AG04450 (cell line): ENCODE measurements around the gene NBDY. TPM values are rescaled to one million over a fixed set of nuclear protein-coding genes. Genes with fewer than 3 reads are reported as not detected.

Experiments
- CTCF ChIA-PET: fragments of 300-600, 350-600 bp; formaldehyde crosslinking; extraction: SDS; loops from one replicate; lab custom pipeline; 2022; ENCODE audit warnings: antibody characterized with exemption, inconsistent platforms; lab: Charles Lee
- POLR2A ChIA-PET: fragments of 350-600 bp; formaldehyde crosslinking; extraction: SDS; loops from one replicate; lab custom pipeline; 2021; ENCODE audit warnings: antibody characterized with exemption, inconsistent platforms; lab: Yijun Ruan, JAX
- DNase-seq: peaks from one replicate; pipeline ENCODE4 v3.0.0-alpha.2; 2011; ENCODE audit warnings: low read depth, low spot score
- H3K27ac ChIP-seq: one replicate; pipeline ENCODE4 v1.5.1; 2012; ENCODE audit warnings: low read depth, low read length, control low read depth
- H3K27me3 ChIP-seq: one replicate; pipeline ENCODE4 v1.6.0; 2012; ENCODE audit warnings: low read length; ENCODE audit not compliant: control insufficient read depth, insufficient read depth
- H3K4me3 ChIP-seq: 2 replicates; pipeline ENCODE4 v1.5.1; 2011; ENCODE audit warnings: mild to moderate bottlenecking, low read depth, low read length, control low read depth
- H3K9me3 ChIP-seq: 2 replicates; pipeline ENCODE4 v1.5.1; 2012; ENCODE audit warnings: low read length; ENCODE audit not compliant: control insufficient read depth, insufficient read depth
- polyA plus RNA-seq: library from polyadenylated mRNA; depleted of rRNA; stranded (reverse); fragments of >200 nt; gene quantifications from 2 replicates; pipeline ENCODE4 v1.2.3, GENCODE V29; 2011
- TF ChIP-seq, protein P1 (sequence below): IDR thresholded peaks from 2 replicates; pipeline ENCODE4 v1.5.1; 2011; ENCODE audit warnings: low read depth, low read length, control low read depth, inconsistent platforms

Gene NBDY
- polyA plus RNA-seq, 1 experiment, result 51.7 TPM

DNA sequence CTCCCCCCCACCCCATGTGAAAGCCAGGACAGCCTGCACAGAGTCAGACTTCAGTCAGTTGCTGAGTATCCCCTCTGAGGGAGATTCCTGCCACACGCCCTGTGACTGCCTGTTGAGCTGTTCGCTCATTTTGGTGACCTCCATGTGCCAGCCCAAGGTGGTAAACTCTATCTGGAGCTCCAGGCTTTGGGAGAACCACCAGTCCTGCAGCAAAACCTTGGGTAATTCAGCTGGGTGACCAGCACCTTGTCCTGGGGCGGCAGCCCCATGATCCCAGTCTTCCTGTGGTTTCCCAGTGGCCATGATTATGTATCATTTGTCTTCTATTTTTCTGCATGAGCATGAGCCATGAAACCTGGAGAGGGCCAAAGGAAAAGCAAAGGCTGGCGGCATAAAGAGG is 73.4 kb downstream of the NBDY start:
- DNase-seq, result no peak
- no peaks in the 10 kb centered on the region for H3K27me3 ChIP-seq
- H3K9me3 ChIP-seq, result no peaks in the 10 kb centered on the region
- H3K4me3 ChIP-seq, result no peak overlapping the region
- CTCF ChIA-PET, result interaction anchor here (0.9 to 1.0 kb wide), 2 partner anchors 9 to 176 kb away, joined by 4 to 5 read pairs; no protein-coding TSS in a partner anchor
- H3K27ac ChIP-seq, result no peak overlapping the region
- POLR2A ChIA-PET, result no interaction called here
- TF ChIP-seq, protein P1, sequence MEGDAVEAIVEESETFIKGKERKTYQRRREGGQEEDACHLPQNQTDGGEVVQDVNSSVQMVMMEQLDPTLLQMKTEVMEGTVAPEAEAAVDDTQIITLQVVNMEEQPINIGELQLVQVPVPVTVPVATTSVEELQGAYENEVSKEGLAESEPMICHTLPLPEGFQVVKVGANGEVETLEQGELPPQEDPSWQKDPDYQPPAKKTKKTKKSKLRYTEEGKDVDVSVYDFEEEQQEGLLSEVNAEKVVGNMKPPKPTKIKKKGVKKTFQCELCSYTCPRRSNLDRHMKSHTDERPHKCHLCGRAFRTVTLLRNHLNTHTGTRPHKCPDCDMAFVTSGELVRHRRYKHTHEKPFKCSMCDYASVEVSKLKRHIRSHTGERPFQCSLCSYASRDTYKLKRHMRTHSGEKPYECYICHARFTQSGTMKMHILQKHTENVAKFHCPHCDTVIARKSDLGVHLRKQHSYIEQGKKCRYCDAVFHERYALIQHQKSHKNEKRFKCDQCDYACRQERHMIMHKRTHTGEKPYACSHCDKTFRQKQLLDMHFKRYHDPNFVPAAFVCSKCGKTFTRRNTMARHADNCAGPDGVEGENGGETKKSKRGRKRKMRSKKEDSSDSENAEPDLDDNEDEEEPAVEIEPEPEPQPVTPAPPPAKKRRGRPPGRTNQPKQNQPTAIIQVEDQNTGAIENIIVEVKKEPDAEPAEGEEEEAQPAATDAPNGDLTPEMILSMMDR, result no peak

DNA sequence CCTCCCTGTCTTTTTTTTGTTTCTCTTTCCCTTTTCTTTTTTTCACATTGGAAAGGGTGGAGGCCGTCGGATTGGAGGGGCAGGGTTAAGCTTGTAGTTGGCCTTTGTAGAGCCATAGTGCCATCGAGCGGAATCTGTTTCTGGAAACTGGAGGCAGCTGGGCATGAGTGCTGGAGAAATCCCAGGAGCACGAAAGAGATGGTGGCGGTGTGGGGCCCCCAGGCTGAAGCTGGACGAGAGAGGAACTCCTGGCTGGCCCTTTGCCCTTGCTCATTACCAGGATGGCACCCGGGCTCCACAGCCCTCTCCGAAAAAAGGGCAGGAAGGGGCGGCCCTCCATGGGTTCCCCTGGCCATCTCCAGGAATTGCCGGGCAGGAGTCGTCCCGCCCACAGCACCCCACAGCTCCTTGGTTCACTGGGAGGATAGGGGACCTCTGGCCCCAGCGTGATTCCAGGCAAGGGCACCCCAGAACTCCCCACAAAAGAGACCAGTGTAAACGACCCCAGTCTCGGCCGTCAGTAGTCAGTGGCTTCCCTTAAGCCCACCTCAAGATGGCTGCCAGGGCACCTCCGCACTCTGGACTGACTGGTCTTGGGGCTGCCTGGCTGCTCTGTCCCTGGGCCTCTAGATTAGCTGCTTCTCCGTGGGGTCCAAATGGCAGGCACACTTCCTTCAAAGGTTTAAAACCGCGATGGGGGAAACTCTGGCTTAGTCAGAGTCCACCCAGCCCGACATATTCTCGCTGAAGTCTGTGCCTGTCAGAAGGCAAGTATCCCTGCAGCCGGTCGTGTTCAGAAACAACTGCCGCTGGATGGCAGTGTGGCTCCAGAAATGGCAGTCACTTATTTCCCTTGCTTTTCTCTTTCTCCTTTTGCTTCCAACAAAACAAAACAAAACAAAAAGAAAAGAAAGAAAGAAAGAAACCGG is 74.1 kb downstream of the NBDY start:
- H3K27ac ChIP-seq, result no peak overlapping the region
- H3K4me3 ChIP-seq, result no peak overlapping the region
- TF ChIP-seq, protein P1, result peak; percentile 49
- CTCF ChIA-PET, result interaction anchor here (0.7 to 1.0 kb wide), 3 partner anchors 9 to 319 kb away, joined by 3 to 5 read pairs (median 4); no protein-coding TSS in a partner anchor
- no peaks in the 10 kb centered on the region for H3K27me3 ChIP-seq
- no peak for DNase-seq
- POLR2A ChIA-PET, result no interaction called here
- no peaks in the 10 kb centered on the region for H3K9me3 ChIP-seq

DNA sequence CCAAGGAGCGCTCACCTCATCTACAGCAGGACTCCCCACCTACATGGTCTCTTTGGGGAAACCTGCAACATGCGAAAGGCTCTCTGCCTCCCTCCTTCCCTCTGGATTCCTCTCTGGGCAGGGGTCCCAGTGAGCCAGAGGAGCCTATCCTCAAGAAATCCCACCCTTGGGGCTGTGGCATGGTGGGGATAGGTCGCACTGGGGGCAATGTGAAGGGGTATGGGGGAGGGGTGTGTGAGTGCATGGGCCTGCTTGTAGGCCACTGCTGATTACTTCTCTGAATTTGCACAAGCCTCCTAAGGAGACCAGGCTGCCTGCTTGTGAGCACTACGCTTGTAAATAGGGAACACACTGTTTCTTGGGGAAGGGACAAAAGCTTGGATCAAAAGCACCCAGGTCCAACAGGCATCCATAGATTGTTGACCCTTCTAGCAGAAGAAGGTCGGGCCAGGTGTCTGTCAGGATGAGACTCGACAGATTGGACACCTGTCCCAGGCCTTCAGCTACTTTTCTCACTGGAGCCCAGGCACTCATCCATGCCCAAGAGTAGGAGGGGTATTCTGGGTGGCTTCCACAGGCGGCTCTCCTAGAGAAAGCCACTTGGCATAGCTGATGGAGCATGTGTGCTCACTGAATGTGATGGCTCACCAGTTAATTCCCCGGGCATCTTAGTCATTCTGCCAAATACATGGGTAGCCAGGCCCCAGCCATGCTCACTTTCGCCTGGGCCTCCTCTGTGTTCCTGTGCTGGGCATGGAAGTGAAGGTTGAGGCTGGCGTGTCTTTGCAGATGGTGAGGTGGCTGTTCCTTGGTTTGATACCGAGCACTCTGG is 75.0 kb downstream of the NBDY start:
- ChIA-PET CTCF (interaction anchor here (1.7 kb wide), 1 partner anchor 174 kb away, joined by 12 read pairs; no protein-coding TSS in a partner anchor), POLR2A (no interaction called here)
- TF ChIP-seq, protein P1, result no peak
- no peak for DNase-seq
- no peak overlapping the region for H3K4me3 ChIP-seq
- no peaks in the 10 kb centered on the region for H3K27me3 ChIP-seq
- H3K9me3 ChIP-seq, result no peaks in the 10 kb centered on the region
- H3K27ac ChIP-seq, result no peak overlapping the region

DNA sequence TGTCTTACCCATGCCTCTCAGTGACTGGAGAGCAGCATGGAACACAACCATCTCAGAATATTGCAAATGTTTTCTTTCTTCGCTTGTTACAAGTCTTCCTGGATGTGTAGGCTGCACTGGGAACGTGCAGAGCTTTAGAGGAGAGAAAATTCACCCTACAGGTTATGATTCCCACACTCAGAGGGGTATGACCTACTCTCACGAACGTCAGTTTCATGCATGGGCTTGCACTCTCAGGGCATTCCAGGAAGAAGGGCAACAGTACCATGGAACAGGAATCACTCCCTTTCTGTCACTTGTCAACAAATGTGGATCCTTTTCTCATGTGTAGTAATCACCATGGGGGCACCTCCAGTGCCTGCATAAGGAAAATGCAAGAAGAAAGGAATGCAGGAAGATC is 75.8 kb downstream of the NBDY start:
- Histone ChIP-seq H3K9me3 (no peaks in the 10 kb centered on the region), H3K27me3 (no peaks in the 10 kb centered on the region), H3K27ac (no peak overlapping the region), H3K4me3 (no peak overlapping the region)
- TF ChIP-seq, protein P1, result no peak
- no peak for DNase-seq
- ChIA-PET CTCF (interaction anchor here (1.7 kb wide), 1 partner anchor 173 kb away, joined by 12 read pairs; no protein-coding TSS in a partner anchor), POLR2A (no interaction called here)
